ENCODE results near the gene ALLC. TPM values are rescaled to one million over a fixed set of nuclear protein-coding genes. Genes with fewer than 3 reads are reported as not detected.
A peak's percentile ranks its signal among the peaks of the same experiment; 100 is the strongest.

ALLC gene
- not detected in 2 replicates for total RNA-seq (2014; rRNA removed; shearing (Covaris generic))
- polyA plus RNA-seq (2016; fragmentation: Nextera tagmentation; extraction: Ambion mirVana): not detected in 2 replicates
- long read RNA-seq: 0 reads

- TF ChIP-seq STAT1 (IDR thresholded peaks at IDR 0.05; ENCODE audit: unreplicated experiment) (no peak), ETS1 (IDR thresholded peaks at IDR 0.05) (no peak), ZNF114 (CRISPR knock-in tag; IDR thresholded peaks at IDR 0.05) (no peak), POLR2AphosphoS5 (IDR thresholded peaks at IDR 0.05; ENCODE audit: low read depth) (no peak), EZH2phosphoT487 (IDR thresholded peaks at IDR 0.05; ENCODE audit: unreplicated experiment) (no peak), JUNB (IDR thresholded peaks at IDR 0.05; ENCODE audit: unreplicated experiment) (no peak), ZNF462 (CRISPR knock-in tag; IDR thresholded peaks at IDR 0.05) (no peak), ZNF331 (CRISPR knock-in tag; IDR thresholded peaks at IDR 0.05; ENCODE audit: low read depth) (no peak), NANOG (IDR thresholded peaks at IDR 0.05; ENCODE audit: borderline replicate concordance) (no peak)
- TF ChIP-seq, protein P1, sequence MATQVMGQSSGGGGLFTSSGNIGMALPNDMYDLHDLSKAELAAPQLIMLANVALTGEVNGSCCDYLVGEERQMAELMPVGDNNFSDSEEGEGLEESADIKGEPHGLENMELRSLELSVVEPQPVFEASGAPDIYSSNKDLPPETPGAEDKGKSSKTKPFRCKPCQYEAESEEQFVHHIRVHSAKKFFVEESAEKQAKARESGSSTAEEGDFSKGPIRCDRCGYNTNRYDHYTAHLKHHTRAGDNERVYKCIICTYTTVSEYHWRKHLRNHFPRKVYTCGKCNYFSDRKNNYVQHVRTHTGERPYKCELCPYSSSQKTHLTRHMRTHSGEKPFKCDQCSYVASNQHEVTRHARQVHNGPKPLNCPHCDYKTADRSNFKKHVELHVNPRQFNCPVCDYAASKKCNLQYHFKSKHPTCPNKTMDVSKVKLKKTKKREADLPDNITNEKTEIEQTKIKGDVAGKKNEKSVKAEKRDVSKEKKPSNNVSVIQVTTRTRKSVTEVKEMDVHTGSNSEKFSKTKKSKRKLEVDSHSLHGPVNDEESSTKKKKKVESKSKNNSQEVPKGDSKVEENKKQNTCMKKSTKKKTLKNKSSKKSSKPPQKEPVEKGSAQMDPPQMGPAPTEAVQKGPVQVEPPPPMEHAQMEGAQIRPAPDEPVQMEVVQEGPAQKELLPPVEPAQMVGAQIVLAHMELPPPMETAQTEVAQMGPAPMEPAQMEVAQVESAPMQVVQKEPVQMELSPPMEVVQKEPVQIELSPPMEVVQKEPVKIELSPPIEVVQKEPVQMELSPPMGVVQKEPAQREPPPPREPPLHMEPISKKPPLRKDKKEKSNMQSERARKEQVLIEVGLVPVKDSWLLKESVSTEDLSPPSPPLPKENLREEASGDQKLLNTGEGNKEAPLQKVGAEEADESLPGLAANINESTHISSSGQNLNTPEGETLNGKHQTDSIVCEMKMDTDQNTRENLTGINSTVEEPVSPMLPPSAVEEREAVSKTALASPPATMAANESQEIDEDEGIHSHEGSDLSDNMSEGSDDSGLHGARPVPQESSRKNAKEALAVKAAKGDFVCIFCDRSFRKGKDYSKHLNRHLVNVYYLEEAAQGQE (IDR thresholded peaks at IDR 0.05; ENCODE audit: unreplicated experiment): no peak
- H3K4me1 Mint-ChIP-seq: peaks cover 18% of the 10 kb centered on the region
Measured at GRCh38 chr2:3657881-3658280, at the start of gene ALLC. Gene ALLC, plus strand, starts transcription at chr2:3658200. Its CDS starts 12,958 bp downstream, at chr2:3671158.

More at GRCh38 chr2:3657881-3658280, at the start of gene ALLC:
- H3K79me2 ChIP-seq (replicated peaks; ENCODE audit: insufficient read depth): no peaks in the 10 kb centered on the region
- H3K27ac Mint-ChIP-seq: no peak within 1 kb of the TSS; the same call in 1 of the 2 replicates
- H3K27ac ChIP-seq (ENCODE audit: low read depth): no peak within 1 kb of the TSS
- no peaks in the 10 kb centered on the region for H3K36me3 ChIP-seq (ENCODE audit: insufficient read depth)
- peaks cover 3% of the 10 kb centered on the region; the same call in 1 of the 3 replicates for H3K9me3 Mint-ChIP-seq
- no peak within 1 kb of the TSS for H3K4me3 ChIP-seq
- H3K9me2 ChIP-seq (ENCODE audit: insufficient read depth): no peaks in the 10 kb centered on the region
- peak within 1 kb of the TSS; percentile 14; the same call in 1 of the 2 replicates for H3K4me2 ChIP-seq
- no peaks in the 10 kb centered on the region; the same call in 2 of the 3 replicates for H3K36me3 Mint-ChIP-seq (ENCODE audit: low read depth)
- H3F3A ChIP-seq (replicated peaks; ENCODE audit: low read depth): no peaks in the 10 kb centered on the region
- 0 out of 2 replicates have a peak, but pooled peaks cover 4% of the 10 kb centered on the region for H3K4me1 ChIP-seq (ENCODE audit: insufficient read depth)
- DNase-seq (ENCODE audit: low spot score) (no peak), ATAC-seq (no peak)
- H3K27me3 ChIP-seq (ENCODE audit: insufficient read depth): no peaks in the 10 kb centered on the region
- peak within 1 kb of the TSS; percentile 86; the same call in 1 of the 2 replicates for H2AFZ ChIP-seq
- peaks cover 3% of the 10 kb centered on the region for H3K27me3 Mint-ChIP-seq (ENCODE audit: insufficient read depth, low read depth, poor library complexity)
- H3K4me3 Mint-ChIP-seq: no peak within 1 kb of the TSS
- no peaks in the 10 kb centered on the region for H4K20me1 ChIP-seq (replicated peaks; ENCODE audit: insufficient read depth)

Measured in GM23338 (cell line).